T-helper 9 cell (primary cell): Measurements from ENCODE around the gene ELOA.
"Not testable (repeated sequence)": the region's sequence is repeated elsewhere in the genome, so short reads cannot be mapped to it uniquely, and the experiment has no call there.

Source experiments
- DNase-seq: peaks from one replicate; pipeline ENCODE4 v3.0.0-alpha.2; 2020

ELOA gene

GRCh38 chr1:23736437-23737134, 6.7 kb upstream of the ELOA start:
- DNase-seq = no peak

GRCh38 chr1:23741609-23742008, 1.7 kb upstream of the ELOA start:
- DNase-seq = no peak

DNA sequence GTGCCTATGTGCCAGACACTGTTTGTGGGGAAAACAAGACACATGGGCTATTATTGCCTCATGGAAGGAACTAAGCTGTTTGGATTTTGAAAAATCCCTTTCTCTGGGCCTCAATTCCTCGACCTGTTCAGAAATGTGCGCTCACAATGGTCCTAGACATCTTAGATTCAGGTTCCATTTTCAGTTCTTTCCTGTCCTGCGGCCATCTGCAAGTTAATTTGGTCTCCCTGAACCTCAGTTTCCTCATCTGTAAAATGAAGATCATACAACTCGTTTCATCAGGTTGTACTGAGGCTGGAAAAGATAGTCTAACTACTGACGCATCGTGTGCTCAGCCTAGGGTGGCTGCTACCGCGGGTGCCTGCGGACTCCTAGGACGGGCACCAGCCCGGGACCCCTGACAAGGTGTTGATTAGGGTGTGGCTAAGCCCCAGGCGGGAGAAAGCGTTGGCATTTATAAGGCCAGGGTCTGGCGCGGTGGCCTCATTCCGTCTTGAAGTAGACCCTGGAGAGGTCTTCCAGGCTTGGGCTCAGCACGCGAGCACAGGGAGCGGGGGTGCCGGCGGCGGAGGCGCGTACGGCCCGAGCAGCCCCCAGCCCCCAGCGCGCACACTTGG, 493 bp upstream of the ELOA start:
- no peak for DNase-seq

GRCh38 chr1:23745515-23745914, 2.2 kb downstream of the ELOA start:
- DNase-seq = no peak

DNA sequence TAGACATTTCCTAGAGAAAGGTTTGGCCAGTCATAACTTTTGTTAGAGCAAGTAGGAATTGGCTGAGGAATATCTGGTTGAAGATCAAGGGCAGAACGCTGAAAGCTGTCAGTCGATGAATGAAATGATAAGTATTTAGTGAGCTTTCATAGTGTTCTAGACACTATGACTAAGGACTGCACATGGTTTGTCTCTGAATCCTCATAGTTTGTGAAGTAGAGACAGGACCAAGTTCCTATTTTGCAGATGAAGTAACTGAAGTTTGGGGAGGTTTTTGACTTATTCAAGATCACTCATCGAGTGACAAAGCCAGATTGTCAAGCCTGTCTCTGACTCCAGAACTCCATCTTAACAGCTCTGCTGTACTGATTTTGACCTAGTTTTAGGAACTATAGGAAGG, 4.7 kb downstream of the ELOA start:
- DNase-seq = no peak

GRCh38 chr1:23751050-23751814, 8.0 kb downstream of the ELOA start:
- DNase-seq = no peak

DNA sequence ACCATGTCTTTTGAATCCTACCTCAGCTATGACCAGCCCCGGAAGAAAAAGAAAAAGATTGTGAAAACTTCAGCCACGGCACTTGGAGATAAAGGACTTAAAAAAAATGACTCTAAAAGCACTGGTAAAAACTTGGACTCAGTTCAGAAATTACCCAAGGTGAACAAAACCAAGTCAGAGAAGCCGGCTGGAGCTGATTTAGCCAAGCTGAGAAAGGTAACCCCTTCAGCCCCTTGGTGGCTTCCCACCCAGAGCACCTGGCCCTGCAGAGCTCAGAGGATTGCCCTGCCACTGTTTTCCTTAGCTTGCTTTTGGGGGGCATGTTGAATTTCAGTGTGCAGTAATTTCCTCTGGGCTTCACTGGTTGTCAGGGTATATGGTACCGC, 8.5 kb downstream of the ELOA start:
- DNase-seq = no peak

DNA sequence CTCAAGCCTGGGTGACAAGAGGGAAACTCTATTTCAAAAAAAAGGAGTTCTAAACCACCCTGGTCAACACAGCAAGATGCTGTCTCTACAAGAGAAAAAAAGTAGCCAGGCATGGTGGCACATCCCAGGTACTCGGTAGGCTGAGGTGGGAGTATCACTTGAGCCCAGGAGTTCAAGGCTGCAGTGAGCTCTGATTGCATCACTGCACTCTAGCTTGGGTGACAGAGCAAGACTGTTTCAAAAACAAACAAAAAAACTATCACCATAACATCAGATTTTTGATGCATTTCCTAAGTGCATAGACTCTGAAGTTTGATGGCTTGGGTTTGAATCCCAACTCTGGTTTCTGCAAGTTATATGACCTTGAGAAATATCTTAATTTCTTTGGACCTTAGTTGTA, 9.6 kb downstream of the ELOA start:
- DNase-seq = no peak

DNA sequence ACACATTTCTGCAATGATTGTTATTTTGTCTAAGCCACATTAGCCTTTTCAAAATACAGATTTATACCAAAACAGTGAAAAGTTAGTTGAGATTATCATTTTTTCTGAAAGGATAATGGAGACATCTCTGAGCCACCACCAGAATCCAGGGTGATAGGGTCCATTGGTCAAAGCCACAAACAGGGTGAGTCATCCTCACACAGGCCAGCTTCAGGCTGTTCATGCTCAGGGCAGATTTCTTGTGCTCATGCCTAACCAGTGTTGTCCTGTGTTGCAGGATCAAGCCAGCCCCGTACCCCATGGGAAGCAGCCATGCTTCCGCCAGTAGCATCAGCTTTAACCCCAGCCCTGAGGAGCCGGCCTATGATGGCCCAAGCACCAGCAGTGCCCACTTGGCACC, 13.4 kb downstream of the ELOA start:
- no peak for DNase-seq

DNA sequence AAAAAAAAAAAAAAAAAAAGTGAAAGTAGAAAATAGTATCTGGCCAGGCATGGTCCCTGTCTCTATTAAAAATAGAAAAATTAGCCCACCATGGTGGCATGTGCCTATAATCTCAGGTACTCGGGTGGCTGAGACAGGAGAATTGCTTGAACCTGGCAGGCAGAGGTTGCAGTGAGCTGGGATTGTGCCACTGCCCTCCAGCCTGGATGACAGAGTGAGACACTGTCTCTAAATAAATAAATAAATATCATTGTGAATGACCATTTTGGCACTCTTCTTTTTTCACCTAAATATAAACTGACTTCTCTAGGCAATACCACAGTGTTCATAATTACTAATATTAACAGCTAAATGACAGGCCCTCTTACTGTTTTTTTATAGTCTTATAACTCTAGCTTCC, 14.5 kb downstream of the ELOA start:
- no peak for DNase-seq

- no peak for DNase-seq
Measured at GRCh38 chr1:23759277-23759676, 16.0 kb downstream of the ELOA start.

DNA sequence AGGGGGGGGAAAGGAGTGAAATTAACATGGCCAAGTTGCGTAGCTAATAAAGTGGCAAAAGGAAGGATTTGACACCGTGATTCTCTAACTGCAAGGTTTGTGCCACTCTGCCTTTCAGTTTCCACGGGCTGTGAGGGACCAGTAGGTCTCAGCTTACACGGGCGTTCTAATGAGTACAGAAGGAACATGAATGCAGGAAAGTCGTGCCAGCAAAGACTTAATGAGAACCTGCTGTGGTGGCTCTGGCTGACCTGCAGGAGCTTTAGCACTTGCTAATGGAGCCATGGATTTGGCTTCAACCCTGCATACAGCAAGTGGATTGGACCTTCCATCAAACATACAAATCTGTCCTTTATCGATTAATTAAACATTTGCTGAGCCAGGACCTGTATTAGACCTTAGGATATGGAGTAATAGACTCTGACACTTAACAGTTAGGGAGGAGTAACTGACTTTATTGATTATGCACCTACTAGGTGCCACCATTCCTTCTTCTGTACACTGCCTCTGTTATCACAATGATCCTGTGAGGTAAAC, 19.8 kb downstream of the ELOA start:
- DNase-seq = no peak

GRCh38 chr1:23768733-23769132, 25.5 kb downstream of the ELOA start:
- DNase-seq = no peak

GRCh38 chr1:23772049-23772853, 29.0 kb downstream of the ELOA start:
- peak; percentile 86 for DNase-seq

DNA sequence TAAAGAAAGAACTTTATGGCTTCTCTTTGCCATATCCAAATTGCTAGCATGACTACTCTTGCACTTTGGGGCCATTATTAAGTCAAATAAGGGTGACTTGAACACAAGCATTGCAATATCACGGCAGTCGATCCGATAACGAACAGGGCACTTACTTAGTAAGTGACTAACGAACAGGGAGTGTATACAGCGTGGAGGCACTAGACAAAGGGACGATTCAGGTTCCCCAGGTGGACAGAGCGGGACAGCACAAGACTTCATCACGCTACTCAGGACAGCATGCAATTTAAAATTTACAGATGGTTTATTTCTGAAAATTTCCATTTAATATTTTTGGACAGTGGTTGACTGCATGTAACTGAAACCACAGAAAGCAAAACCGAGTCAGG, 29.6 kb downstream of the ELOA start:
- no peak for DNase-seq

- DNase-seq = no peak
Measured at GRCh38 chr1:23774174-23774880, 31.1 kb downstream of the ELOA start.

- no peak for DNase-seq
Measured at GRCh38 chr1:23776217-23776616, 32.9 kb downstream of the ELOA start.

DNA sequence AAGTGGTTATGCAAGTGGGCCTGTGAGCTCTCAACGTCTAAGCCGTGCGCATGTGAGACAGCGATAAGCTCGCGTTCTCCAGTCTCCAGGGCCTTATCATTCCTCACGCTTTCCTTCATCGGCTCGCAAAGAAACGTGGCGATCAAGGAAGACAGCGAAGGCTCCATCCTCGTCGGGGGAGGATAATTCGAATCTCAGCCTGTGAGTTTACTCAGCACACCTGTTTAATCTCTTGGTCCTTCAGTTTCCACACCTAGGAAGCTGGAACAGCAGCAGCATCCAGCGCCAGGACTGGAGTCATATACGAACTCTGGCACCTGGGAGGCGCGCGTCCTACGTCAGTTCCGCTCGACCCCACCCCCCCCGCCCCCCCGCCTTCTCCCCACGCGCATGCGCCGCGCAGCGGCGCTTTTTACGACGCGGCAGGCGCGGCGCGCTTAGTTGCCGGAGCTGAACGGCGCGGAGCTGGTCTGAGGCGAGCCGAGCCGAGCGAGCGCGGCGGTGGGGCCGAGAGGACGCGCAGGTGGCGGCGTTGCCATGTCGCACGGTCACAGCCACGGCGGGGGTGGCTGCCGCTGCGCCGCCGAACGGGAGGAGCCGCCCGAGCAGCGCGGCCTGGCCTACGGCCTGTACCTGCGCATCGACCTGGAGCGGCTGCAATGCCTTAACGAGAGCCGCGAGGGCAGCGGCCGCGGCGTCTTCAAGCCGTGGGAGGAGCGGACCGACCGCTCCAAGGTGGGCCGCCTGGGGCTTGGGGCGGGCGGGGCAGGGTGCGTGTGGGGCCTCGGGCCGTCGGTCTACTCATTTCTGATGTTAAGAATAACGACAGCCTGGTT, 34.9 kb downstream of the ELOA start, which contains the start of gene PITHD1:
TSS of gene PITHD1 (plus strand) at position 440 of the 836 bp plus-strand sequence. CDS start at position 538, 98 bp downstream.
- DNase-seq = peak; percentile 70

GRCh38 chr1:23779826-23780371, 36.6 kb downstream of the ELOA start:
- DNase-seq = no peak

DNA sequence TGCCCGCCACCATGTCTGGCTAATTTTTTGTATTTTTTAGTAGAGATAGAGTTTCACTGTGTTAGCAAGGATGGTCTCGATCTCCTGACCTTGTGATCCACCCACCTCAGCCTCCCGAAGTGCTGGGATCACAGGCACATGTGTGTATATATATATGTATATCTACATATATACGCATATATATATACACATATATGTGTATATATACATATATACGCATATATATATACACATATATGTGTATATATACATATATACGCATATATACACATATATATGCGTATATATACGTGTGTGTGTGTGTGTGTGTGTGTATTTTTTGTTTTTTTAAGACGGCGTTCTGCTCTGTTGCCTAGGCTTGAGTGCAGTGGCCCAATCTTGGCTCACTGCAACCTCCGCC, 39.9 kb downstream of the ELOA start:
- DNase-seq = not testable (repeated sequence)

- no peak for DNase-seq
Measured at GRCh38 chr1:23784846-23785245, 41.6 kb downstream of the ELOA start.
